H9 (cell line): ENCODE results near the gene SENP8. TPM values are rescaled to one million over a fixed set of nuclear protein-coding genes. Genes with fewer than 3 reads are reported as not detected.

Source experiments
- DNase-seq: peaks from one replicate; pipeline ENCODE4 v3.0.0-alpha.2; 2017
- H2AFZ ChIP-seq: one replicate; pipeline ENCODE4 v1.6.1; 2013; ENCODE audit warnings: mild to moderate bottlenecking, low read length, control low read depth, moderate library complexity
- H2AK5ac ChIP-seq: 2 replicates; pipeline ENCODE4 v1.6.1; 2013; ENCODE audit warnings: low read length, control low read depth, mixed read lengths; ENCODE audit not compliant: insufficient read length
- H2BK120ac ChIP-seq: one replicate; pipeline ENCODE4 v1.6.1; 2013; ENCODE audit warnings: low read depth, mild to moderate bottlenecking, low read length, control low read depth, inconsistent platforms; ENCODE audit not compliant: poor library complexity, severe bottlenecking
- H2BK12ac ChIP-seq: 2 replicates; pipeline ENCODE4 v1.6.1; 2013; ENCODE audit warnings: low read length, control low read depth, mixed read lengths, low read depth; ENCODE audit not compliant: insufficient read length
- H2BK15ac ChIP-seq: 2 replicates; pipeline ENCODE4 v1.6.1; 2013; ENCODE audit warnings: low read depth, low read length, control low read depth
- H2BK20ac ChIP-seq: one replicate; pipeline ENCODE4 v1.6.1; 2013; ENCODE audit warnings: low read depth, mild to moderate bottlenecking, low read length, control low read depth, inconsistent platforms; ENCODE audit not compliant: poor library complexity, severe bottlenecking
- H2BK5ac ChIP-seq: 2 replicates; pipeline ENCODE4 v1.6.1; 2013; ENCODE audit warnings: low read length, control low read depth, mixed read lengths; ENCODE audit not compliant: insufficient read length
- H3K14ac ChIP-seq: 2 replicates; pipeline ENCODE4 v1.6.1; 2013; ENCODE audit warnings: low read length, control low read depth; ENCODE audit not compliant: insufficient read depth
- H3K18ac ChIP-seq: 2 replicates; pipeline ENCODE4 v1.6.1; 2013; ENCODE audit warnings: low read depth, mild to moderate bottlenecking, mixed read lengths, low read length, control low read depth; ENCODE audit not compliant: insufficient read length
- H3K23ac ChIP-seq: 2 replicates; pipeline ENCODE4 v1.6.1; 2013; ENCODE audit warnings: low read length, control low read depth, mixed read lengths, low read depth; ENCODE audit not compliant: insufficient read length
- H3K23me2 ChIP-seq: 2 replicates; pipeline ENCODE4 v1.6.1; 2013; ENCODE audit warnings: low read depth, mild to moderate bottlenecking, mixed read lengths, low read length, control low read depth; ENCODE audit not compliant: insufficient read length, poor library complexity, severe bottlenecking
- H3K27ac ChIP-seq: 2 replicates; pipeline ENCODE4 v1.5.1; 2013; ENCODE audit warnings: low read length, control low read depth, mixed read lengths, low read depth; ENCODE audit not compliant: insufficient read length
- H3K27me3 ChIP-seq: 2 replicates; pipeline ENCODE4 v1.6.1; 2013; ENCODE audit warnings: low read length, control low read depth, inconsistent platforms; ENCODE audit not compliant: insufficient read depth
- H3K4ac ChIP-seq: 2 replicates; pipeline ENCODE4 v1.6.1; 2013; ENCODE audit warnings: low read depth, mild to moderate bottlenecking, control low read depth, inconsistent platforms, low read length, moderate library complexity
- H3K4me1 ChIP-seq: 2 replicates; pipeline ENCODE4 v1.6.1; 2013; ENCODE audit warnings: low read length, control low read depth, inconsistent platforms; ENCODE audit not compliant: insufficient read depth
- H3K4me2 ChIP-seq: 2 replicates; pipeline ENCODE4 v1.6.1; 2013; ENCODE audit warnings: low read length, control low read depth, mixed read lengths; ENCODE audit not compliant: insufficient read length, insufficient read depth
- H3K56ac ChIP-seq: 2 replicates; pipeline ENCODE4 v1.6.1; 2013; ENCODE audit warnings: low read depth, mild to moderate bottlenecking, mixed read lengths, low read length, control low read depth; ENCODE audit not compliant: insufficient read length
- H3K79me1 ChIP-seq: 2 replicates; pipeline ENCODE4 v1.6.1; 2013; ENCODE audit warnings: low read depth, mild to moderate bottlenecking, moderate library complexity, low read length, control low read depth, inconsistent platforms; ENCODE audit not compliant: insufficient read depth, poor library complexity, severe bottlenecking
- H3K79me2 ChIP-seq: 2 replicates; pipeline ENCODE4 v1.6.1; 2013; ENCODE audit warnings: low read length, control low read depth, inconsistent platforms; ENCODE audit not compliant: insufficient read depth
- H3K9ac ChIP-seq: 2 replicates; pipeline ENCODE4 v1.6.1; 2013; ENCODE audit warnings: low read length, control low read depth, mixed read lengths; ENCODE audit not compliant: insufficient read length; ENCODE audit errors: extremely low read depth
- H3K9me3 ChIP-seq: one replicate; pipeline ENCODE4 v1.6.1; 2013; ENCODE audit warnings: low read depth, low read length, inconsistent platforms; ENCODE audit not compliant: control insufficient read depth
- H3T11ph ChIP-seq: one replicate; pipeline ENCODE4 v1.6.1; 2013; ENCODE audit warnings: mild to moderate bottlenecking, low read length, control low read depth, inconsistent platforms
- H4K20me1 ChIP-seq: one replicate; pipeline ENCODE4 v1.6.1; 2013; ENCODE audit not compliant: control insufficient read depth, insufficient read length, insufficient read depth
- H4K5ac ChIP-seq: 2 replicates; pipeline ENCODE4 v1.6.1; 2013; ENCODE audit warnings: low read depth, mild to moderate bottlenecking, mixed read lengths, low read length, control low read depth; ENCODE audit not compliant: insufficient read length
- H4K8ac ChIP-seq: replicated peaks from 2 replicates; pipeline ENCODE4 v1.6.1; 2013; ENCODE audit warnings: low read length, control low read depth, mixed read lengths, low read depth; ENCODE audit not compliant: insufficient read length
- H4K91ac ChIP-seq: 2 replicates; pipeline ENCODE4 v1.6.1; 2013; ENCODE audit warnings: low read depth, mild to moderate bottlenecking, moderate library complexity, mixed read lengths, low read length, control low read depth; ENCODE audit not compliant: insufficient read length
- H3K27ac Mint-ChIP-seq, 3 experiments: 2 replicates in 2 of 3; 3 replicates in 1 of 3; pipeline ENCODE4 v1.8.0; 2020 to 2021; ENCODE audit warnings: mixed read lengths in 3 of 3, mild to moderate bottlenecking in 1 of 3, moderate library complexity in 1 of 3
- H3K27me3 Mint-ChIP-seq: 2 replicates; pipeline ENCODE4 v1.8.0; 2021; ENCODE audit warnings: low read depth, mild to moderate bottlenecking, moderate library complexity, mixed read lengths
- H3K36me3 Mint-ChIP-seq, 3 experiments: 2 replicates in 2 of 3; 3 replicates in 1 of 3; pipeline ENCODE4 v1.8.0; 2020 to 2021; ENCODE audit warnings: low read depth in 3 of 3, mixed read lengths in 3 of 3; ENCODE audit not compliant: insufficient read depth in 1 of 3
- H3K4me1 Mint-ChIP-seq, 2 experiments: 2 replicates each; pipeline ENCODE4 v1.8.0; 2020; ENCODE audit warnings: mixed read lengths in 2 of 2
- H3K4me3 Mint-ChIP-seq, 2 experiments: 2 replicates in 1 of 2; 3 replicates in 1 of 2; pipeline ENCODE4 v1.8.0; 2020 to 2021; ENCODE audit warnings: mild to moderate bottlenecking in 2 of 2, mixed read lengths in 2 of 2, moderate library complexity in 1 of 2
- H3K9me3 Mint-ChIP-seq, 2 experiments: 2 replicates in 1 of 2; 3 replicates in 1 of 2; pipeline ENCODE4 v1.8.0; 2020; ENCODE audit warnings: mild to moderate bottlenecking in 2 of 2, mixed read lengths in 2 of 2, moderate library complexity in 1 of 2
- CTCF ChIP-seq: fragments of 200-600 bp; sonication (generic); conservative IDR thresholded peaks from 3 replicates; pipeline ENCODE4 v1.8.0; 2021; ENCODE audit warnings: antibody characterized with exemption, mild to moderate bottlenecking
- WGBS: extraction: QIAGEN DNeasy Blood & Tissue Kit; methylation state at CpG from one replicate; pipeline ENCODE4 v1.1.7; 2013; ENCODE audit warnings: missing lambda C conversion rate, low lambda C conversion rate, mixed read lengths; ENCODE audit not compliant: insufficient read length; ENCODE audit errors: extremely low coverage; 5-methylcytosine and 5-hydroxymethylcytosine counted together
- total RNA-seq: library from RNA; stranded (reverse); gene quantifications from 2 replicates; pipeline ENCODE4 v1.2.1, GENCODE V29; 2021

SENP8 gene
- total RNA-seq, 1 experiment from 2014 or later, result 4.8 TPM

- Histone ChIP-seq H3K9me3 (no peaks in the 10 kb centered on the region), H3T11ph (no peak overlapping the region), H3K18ac (no peak overlapping the region), H3K27me3 (no peaks in the 10 kb centered on the region), H3K23me2 (peaks cover 4% of the 10 kb centered on the region), H3K9ac (no peak overlapping the region), H2BK15ac (no peak overlapping the region), H2BK12ac (no peak overlapping the region), H3K79me2 (no peaks in the 10 kb centered on the region), H2BK5ac (no peak overlapping the region), H3K4ac (no peak overlapping the region), H3K79me1 (no peaks in the 10 kb centered on the region), H2AK5ac (no peak overlapping the region), H4K20me1 (no peaks in the 10 kb centered on the region), H4K5ac (no peak overlapping the region), H4K8ac (no peak overlapping the region), H3K56ac (no peak overlapping the region), H2BK120ac (no peak overlapping the region), H3K14ac (no peak overlapping the region), H2BK20ac (no peak overlapping the region), H3K4me1 (no peaks in the 10 kb centered on the region), H3K4me2 (no peak overlapping the region), H3K23ac (no peak overlapping the region), H4K91ac (no peak overlapping the region), H3K27ac (no peak overlapping the region), H2AFZ (no peak overlapping the region)
- Mint-ChIP-seq H3K36me3 (no peaks in the 10 kb centered on the region), H3K4me3 (no peak overlapping the region), H3K27me3 (peaks cover 2% of the 10 kb centered on the region; the same call in 1 of the 2 replicates), H3K27ac (peak overlapping the region in 1 of 3 experiments; percentile 33; a peak in 3 of 7 replicates), H3K4me1 (peaks cover 6 to 11% of the 10 kb centered on the region in 2 experiments), H3K9me3 (no peaks in the 10 kb centered on the region)
- TF ChIP-seq CTCF, result no peak
- no CpG with 5 or more reads among the region's 6 CpGs for WGBS
- DNase-seq, result no peak
Measured at GRCh38 chr15:72176159-72176558, 58.0 kb downstream of the SENP8 start.
